ENCODE data around the gene RNPEPL1.

RNPEPL1 gene

GRCh38 chr2:240577281-240578109 is 9.2 kb downstream of the RNPEPL1 start:
- DNase-seq = no peak

- DNase-seq = no peak
Measured at GRCh38 chr2:240578110-240578450, 9.8 kb downstream of the RNPEPL1 start.

- DNase-seq = no peak
Measured at GRCh38 chr2:240578488-240578887, 10.2 kb downstream of the RNPEPL1 start.

GRCh38 chr2:240579071-240579762 is 10.9 kb downstream of the RNPEPL1 start:
- DNase-seq = no peak

- DNase-seq = peak; percentile 36 to 64 (median 62)
Measured at GRCh38 chr2:240579771-240580614, 11.7 kb downstream of the RNPEPL1 start.

GRCh38 chr2:240581811-240582210 is 13.5 kb downstream of the RNPEPL1 start:
- no peak for DNase-seq

- no peak for DNase-seq
Measured at GRCh38 chr2:240582781-240583180, 14.5 kb downstream of the RNPEPL1 start.

- DNase-seq = no peak
Measured at GRCh38 chr2:240583774-240584173, 15.5 kb downstream of the RNPEPL1 start.

GRCh38 chr2:240584486-240585031 is 16.3 kb downstream of the RNPEPL1 start:
- DNase-seq = no peak

GRCh38 chr2:240585101-240585500 is 16.8 kb downstream of the RNPEPL1 start:
- no peak for DNase-seq

GRCh38 chr2:240585681-240586197 is 17.5 kb downstream of the RNPEPL1 start:
- DNase-seq = no peak

- peak; percentile 91 to 95 (median 92) for DNase-seq
Measured at GRCh38 chr2:240586198-240586918, 18.1 kb downstream of the RNPEPL1 start, which contains the start of gene CAPN10. Gene CAPN10, plus strand, starts transcription at chr2:240586734. Its CDS starts 178 bp downstream, at chr2:240586912.

GRCh38 chr2:240586919-240587800 is 18.9 kb downstream of the RNPEPL1 start:
- peak in 2 of 4 experiments; percentile 34 to 52 for DNase-seq

GRCh38 chr2:240588006-240588655 is 19.8 kb downstream of the RNPEPL1 start:
- no peak for DNase-seq

GRCh38 chr2:240588669-240589068 is 20.4 kb downstream of the RNPEPL1 start:
- no peak for DNase-seq

- DNase-seq = no peak
Measured at GRCh38 chr2:240589375-240589774, 21.1 kb downstream of the RNPEPL1 start.

GRCh38 chr2:240589850-240590525 is 21.7 kb downstream of the RNPEPL1 start:
- no peak for DNase-seq

GRCh38 chr2:240590681-240591111 is 22.4 kb downstream of the RNPEPL1 start:
- no peak for DNase-seq

- DNase-seq = no peak
Measured at GRCh38 chr2:240591226-240591625, 22.9 kb downstream of the RNPEPL1 start.

GRCh38 chr2:240591784-240592183 is 23.5 kb downstream of the RNPEPL1 start:
- DNase-seq = no peak

Data from activated CD4-positive, CD25-positive, alpha-beta regulatory T cell (primary cell).